HEK293 (cell line): ENCODE data around the gene GRIP1.

ENCODE experiments used
- BCL11A ChIP-seq: fragments of 450-650 bp; formaldehyde crosslinking; IDR thresholded peaks from 2 replicates; pipeline ENCODE4 v1.5.1; 2016; ENCODE audit warnings: low read depth, missing biosample characterization, missing genetic modification characterization
- CTCF ChIP-seq: fragments of 450-650 bp; formaldehyde crosslinking; IDR thresholded peaks from 2 replicates; pipeline ENCODE4 v1.5.1; 2016; ENCODE audit warnings: missing biosample characterization, missing genetic modification characterization
- MEIS1 ChIP-seq: sonication (generic); formaldehyde crosslinking; IDR thresholded peaks from 2 replicates; pipeline ENCODE4 v1.8.1; 2022; ENCODE audit warnings: missing genetic modification reagents, mild to moderate bottlenecking, borderline replicate concordance
- PBX3 ChIP-seq: sonication (generic); formaldehyde crosslinking; IDR thresholded peaks from 2 replicates; pipeline ENCODE4 v1.8.1; 2022; ENCODE audit warnings: mild to moderate bottlenecking, moderate library complexity, missing genetic modification reagents
- ZBTB20 ChIP-seq: fragments of 450-650 bp; formaldehyde crosslinking; IDR thresholded peaks from 2 replicates; pipeline ENCODE4 v1.5.1; 2016; ENCODE audit warnings: missing biosample characterization, missing genetic modification characterization
- ZFHX2 ChIP-seq: fragments of 450-650 bp; formaldehyde crosslinking; conservative IDR thresholded peaks from 2 replicates; pipeline ENCODE4 v1.5.1; 2016; ENCODE audit warnings: missing biosample characterization, missing genetic modification characterization
- ZIC2 ChIP-seq: fragments of 450-650 bp; formaldehyde crosslinking; IDR thresholded peaks from 2 replicates; pipeline ENCODE4 v1.5.1; 2016; ENCODE audit warnings: missing biosample characterization, missing genetic modification characterization
- ZNF184 ChIP-seq: fragments of 450-650 bp; IDR thresholded peaks from 2 replicates; pipeline ENCODE4 v1.5.1; 2018; ENCODE audit warnings: missing biosample characterization, mild to moderate bottlenecking, missing genetic modification characterization
- ZNF280D ChIP-seq: fragments of 450-650 bp; formaldehyde crosslinking; IDR thresholded peaks from 2 replicates; pipeline ENCODE4 v1.5.1; 2016; ENCODE audit warnings: missing biosample characterization, missing genetic modification characterization
- ZNF311 ChIP-seq: fragments of 450-650 bp; formaldehyde crosslinking; IDR thresholded peaks from 2 replicates; pipeline ENCODE4 v1.5.1; 2017; ENCODE audit warnings: missing biosample characterization, missing genetic modification characterization, borderline replicate concordance
- ZNF335 ChIP-seq: fragments of 450-650 bp; formaldehyde crosslinking; conservative IDR thresholded peaks from 2 replicates; pipeline ENCODE4 v1.5.1; 2016; ENCODE audit warnings: missing biosample characterization, missing genetic modification characterization
- ZNF530 ChIP-seq: fragments of 450-650 bp; formaldehyde crosslinking; IDR thresholded peaks from 2 replicates; pipeline ENCODE4 v1.5.1; 2016; ENCODE audit warnings: low read depth, missing biosample characterization, missing genetic modification characterization
- ZNF830 ChIP-seq: fragments of 450-650 bp; IDR thresholded peaks from 2 replicates; pipeline ENCODE4 v1.5.0; 2018; ENCODE audit warnings: missing biosample characterization, missing genetic modification characterization, low read depth, mild to moderate bottlenecking, moderate library complexity
- ZSCAN18 ChIP-seq: fragments of 450-650 bp; formaldehyde crosslinking; IDR thresholded peaks from 2 replicates; pipeline ENCODE4 v1.5.1; 2016; ENCODE audit warnings: missing biosample characterization, missing genetic modification characterization

GRCh38 chr12:66499000-66499399, 179.9 kb downstream of the GRIP1 start:
- TF ChIP-seq ZNF830 (no peak), CTCF (tag by site-specific recombination) (no peak), ZBTB20 (tag by site-specific recombination) (no peak), ZIC2 (tag by site-specific recombination) (no peak), ZNF311 (no peak), ZFHX2 (tag by site-specific recombination) (no peak), BCL11A (tag by site-specific recombination) (no peak), ZNF335 (tag by site-specific recombination) (no peak), ZNF280D (tag by site-specific recombination) (no peak), PBX3 (no peak), ZNF184 (no peak), ZNF530 (no peak), MEIS1 (CRISPR knock-in tag) (no peak), ZSCAN18 (tag by site-specific recombination) (no peak)
